MG63 (cell line): ENCODE measurements around the gene DAB1. TPM values are rescaled to one million over a fixed set of nuclear protein-coding genes. Genes with fewer than 3 reads are reported as not detected.

Source experiments
- DNase-seq: peaks from one replicate; pipeline ENCODE4 v3.0.0-alpha.2; 2020
- H3K27me3 ChIP-seq: fragments of 250-450 bp; sonication (Bioruptor Pico); 2 replicates; pipeline ENCODE4 v1.5.1; 2020; ENCODE audit warnings: mild to moderate bottlenecking, moderate library complexity
- H3K36me3 ChIP-seq: fragments of 250-450 bp; sonication (Bioruptor Pico); 2 replicates; pipeline ENCODE4 v1.5.1; 2020; ENCODE audit warnings: mild to moderate bottlenecking, moderate library complexity
- H3K4me3 ChIP-seq: fragments of 250-450 bp; sonication (Bioruptor Pico); 2 replicates; pipeline ENCODE4 v1.5.1; 2020; ENCODE audit warnings: mild to moderate bottlenecking, moderate library complexity
- H3K9me3 ChIP-seq: fragments of 250-450 bp; sonication (Bioruptor Pico); 2 replicates; pipeline ENCODE4 v1.5.1; 2020; ENCODE audit warnings: mild to moderate bottlenecking, moderate library complexity
- total RNA-seq: library from RNA; depleted of rRNA; stranded (reverse); fragments of >200 nt; shearing (Covaris generic); gene quantifications from 2 replicates; pipeline ENCODE4 v1.2.3, GENCODE V29; 2014; ENCODE audit warnings: low replicate concordance

The DAB1 gene
- total RNA-seq, 1 experiment from 2014 or later = not detected

- DNase-seq = no peak
- Histone ChIP-seq H3K9me3 (no peaks in the 10 kb centered on the region; the same call in 1 of the 2 replicates), H3K4me3 (no peak overlapping the region), H3K36me3 (no peaks in the 10 kb centered on the region), H3K27me3 (no peaks in the 10 kb centered on the region)
These were observed 107.6 kb downstream of the DAB1 start for GRCh38 chr1:57316291-57316690.

GRCh38 chr1:57312869-57313268, 111.0 kb downstream of the DAB1 start:
- Histone ChIP-seq H3K36me3 (no peaks in the 10 kb centered on the region), H3K27me3 (no peaks in the 10 kb centered on the region), H3K4me3 (no peak overlapping the region), H3K9me3 (no peaks in the 10 kb centered on the region)
- DNase-seq = no peak

- Histone ChIP-seq H3K27me3 (no peaks in the 10 kb centered on the region), H3K9me3 (no peaks in the 10 kb centered on the region), H3K4me3 (no peak overlapping the region), H3K36me3 (no peaks in the 10 kb centered on the region)
- DNase-seq = no peak
These were observed 112.4 kb downstream of the DAB1 start for GRCh38 chr1:57311411-57311810.

GRCh38 chr1:57311006-57311405, 112.9 kb downstream of the DAB1 start:
- no peak overlapping the region for H3K4me3 ChIP-seq
- H3K27me3 ChIP-seq = no peaks in the 10 kb centered on the region
- no peak for DNase-seq
- no peaks in the 10 kb centered on the region for H3K36me3 ChIP-seq
- no peaks in the 10 kb centered on the region for H3K9me3 ChIP-seq

GRCh38 chr1:57309630-57310029, 114.2 kb downstream of the DAB1 start:
- H3K9me3 ChIP-seq = no peaks in the 10 kb centered on the region
- no peak for DNase-seq
- H3K27me3 ChIP-seq = no peaks in the 10 kb centered on the region

GRCh38 chr1:57307392-57308170, 116.3 kb downstream of the DAB1 start:
- Histone ChIP-seq H3K9me3 (no peaks in the 10 kb centered on the region), H3K27me3 (no peaks in the 10 kb centered on the region), H3K36me3 (no peaks in the 10 kb centered on the region), H3K4me3 (no peak overlapping the region)
- DNase-seq = peak; percentile 23

More at GRCh38 chr1:57309630-57310029, 114.2 kb downstream of the DAB1 start:
- H3K4me3 ChIP-seq = no peak overlapping the region
- no peaks in the 10 kb centered on the region for H3K36me3 ChIP-seq

- Histone ChIP-seq H3K27me3 (no peaks in the 10 kb centered on the region), H3K36me3 (no peaks in the 10 kb centered on the region), H3K9me3 (no peaks in the 10 kb centered on the region), H3K4me3 (no peak overlapping the region)
- no peak for DNase-seq
These were observed 119.3 kb downstream of the DAB1 start for GRCh38 chr1:57304591-57304990.

- H3K36me3 ChIP-seq = no peaks in the 10 kb centered on the region
- H3K9me3 ChIP-seq = no peaks in the 10 kb centered on the region
- no peak for DNase-seq
- H3K4me3 ChIP-seq = no peak overlapping the region
- no peaks in the 10 kb centered on the region for H3K27me3 ChIP-seq
These were observed 120.9 kb downstream of the DAB1 start for GRCh38 chr1:57302812-57303596.

GRCh38 chr1:57300186-57300585, 123.7 kb downstream of the DAB1 start:
- no peak for DNase-seq
- H3K9me3 ChIP-seq = no peaks in the 10 kb centered on the region
- H3K36me3 ChIP-seq = no peaks in the 10 kb centered on the region
- H3K4me3 ChIP-seq = no peak overlapping the region
- no peaks in the 10 kb centered on the region for H3K27me3 ChIP-seq

- H3K4me3 ChIP-seq = no peak overlapping the region
- H3K9me3 ChIP-seq = no peaks in the 10 kb centered on the region
- H3K27me3 ChIP-seq = no peaks in the 10 kb centered on the region
- no peak for DNase-seq
- no peaks in the 10 kb centered on the region for H3K36me3 ChIP-seq
These were observed 127.1 kb downstream of the DAB1 start for GRCh38 chr1:57296726-57297250.

GRCh38 chr1:57295326-57295725, 128.5 kb downstream of the DAB1 start:
- H3K9me3 ChIP-seq = no peaks in the 10 kb centered on the region
- no peaks in the 10 kb centered on the region for H3K36me3 ChIP-seq
- no peak for DNase-seq
- no peak overlapping the region for H3K4me3 ChIP-seq
- H3K27me3 ChIP-seq = no peaks in the 10 kb centered on the region

GRCh38 chr1:57294177-57294576, 129.7 kb downstream of the DAB1 start:
- H3K36me3 ChIP-seq = no peaks in the 10 kb centered on the region
- DNase-seq = no peak
- no peaks in the 10 kb centered on the region for H3K27me3 ChIP-seq
- H3K9me3 ChIP-seq = no peaks in the 10 kb centered on the region
- no peak overlapping the region for H3K4me3 ChIP-seq

- Histone ChIP-seq H3K4me3 (no peak overlapping the region), H3K36me3 (no peaks in the 10 kb centered on the region), H3K9me3 (no peaks in the 10 kb centered on the region), H3K27me3 (no peaks in the 10 kb centered on the region)
- no peak for DNase-seq
These were observed 130.6 kb downstream of the DAB1 start for GRCh38 chr1:57293214-57293613.

GRCh38 chr1:57289781-57290180, 134.1 kb downstream of the DAB1 start:
- H3K9me3 ChIP-seq = no peaks in the 10 kb centered on the region
- H3K27me3 ChIP-seq = peaks cover 3% of the 10 kb centered on the region; the same call in 1 of the 2 replicates
- no peak for DNase-seq

GRCh38 chr1:57285992-57286391, 137.9 kb downstream of the DAB1 start:
- Histone ChIP-seq H3K36me3 (no peaks in the 10 kb centered on the region), H3K27me3 (peaks cover 3% of the 10 kb centered on the region; the same call in 1 of the 2 replicates), H3K9me3 (no peaks in the 10 kb centered on the region), H3K4me3 (no peak overlapping the region)
- DNase-seq = no peak

More at GRCh38 chr1:57289781-57290180, 134.1 kb downstream of the DAB1 start:
- Histone ChIP-seq H3K36me3 (no peaks in the 10 kb centered on the region), H3K4me3 (no peak overlapping the region)

GRCh38 chr1:57282411-57282810, 141.4 kb downstream of the DAB1 start:
- Histone ChIP-seq H3K27me3 (peaks cover 3% of the 10 kb centered on the region; the same call in 1 of the 2 replicates), H3K9me3 (no peaks in the 10 kb centered on the region), H3K4me3 (no peak overlapping the region), H3K36me3 (no peaks in the 10 kb centered on the region)
- no peak for DNase-seq

- Histone ChIP-seq H3K27me3 (no peaks in the 10 kb centered on the region), H3K4me3 (no peak overlapping the region), H3K9me3 (no peaks in the 10 kb centered on the region), H3K36me3 (no peaks in the 10 kb centered on the region)
- DNase-seq = no peak
These were observed 142.5 kb downstream of the DAB1 start for GRCh38 chr1:57281324-57281723.
